Mesangial cell (primary cell): ENCODE measurements around the gene MIS12. TPM values are rescaled to one million over a fixed set of nuclear protein-coding genes. Genes with fewer than 3 reads are reported as not detected.

Experiments used
- total RNA-seq: library from RNA; depleted of rRNA; stranded (reverse); fragments of >200 nt; gene quantifications from 2 replicates; pipeline ENCODE4 v1.2.3, GENCODE V29; 2015

The MIS12 gene, protein sequence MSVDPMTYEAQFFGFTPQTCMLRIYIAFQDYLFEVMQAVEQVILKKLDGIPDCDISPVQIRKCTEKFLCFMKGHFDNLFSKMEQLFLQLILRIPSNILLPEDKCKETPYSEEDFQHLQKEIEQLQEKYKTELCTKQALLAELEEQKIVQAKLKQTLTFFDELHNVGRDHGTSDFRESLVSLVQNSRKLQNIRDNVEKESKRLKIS
- total RNA-seq: 11.0 and 15.6 TPM in 2 replicates

DNA sequence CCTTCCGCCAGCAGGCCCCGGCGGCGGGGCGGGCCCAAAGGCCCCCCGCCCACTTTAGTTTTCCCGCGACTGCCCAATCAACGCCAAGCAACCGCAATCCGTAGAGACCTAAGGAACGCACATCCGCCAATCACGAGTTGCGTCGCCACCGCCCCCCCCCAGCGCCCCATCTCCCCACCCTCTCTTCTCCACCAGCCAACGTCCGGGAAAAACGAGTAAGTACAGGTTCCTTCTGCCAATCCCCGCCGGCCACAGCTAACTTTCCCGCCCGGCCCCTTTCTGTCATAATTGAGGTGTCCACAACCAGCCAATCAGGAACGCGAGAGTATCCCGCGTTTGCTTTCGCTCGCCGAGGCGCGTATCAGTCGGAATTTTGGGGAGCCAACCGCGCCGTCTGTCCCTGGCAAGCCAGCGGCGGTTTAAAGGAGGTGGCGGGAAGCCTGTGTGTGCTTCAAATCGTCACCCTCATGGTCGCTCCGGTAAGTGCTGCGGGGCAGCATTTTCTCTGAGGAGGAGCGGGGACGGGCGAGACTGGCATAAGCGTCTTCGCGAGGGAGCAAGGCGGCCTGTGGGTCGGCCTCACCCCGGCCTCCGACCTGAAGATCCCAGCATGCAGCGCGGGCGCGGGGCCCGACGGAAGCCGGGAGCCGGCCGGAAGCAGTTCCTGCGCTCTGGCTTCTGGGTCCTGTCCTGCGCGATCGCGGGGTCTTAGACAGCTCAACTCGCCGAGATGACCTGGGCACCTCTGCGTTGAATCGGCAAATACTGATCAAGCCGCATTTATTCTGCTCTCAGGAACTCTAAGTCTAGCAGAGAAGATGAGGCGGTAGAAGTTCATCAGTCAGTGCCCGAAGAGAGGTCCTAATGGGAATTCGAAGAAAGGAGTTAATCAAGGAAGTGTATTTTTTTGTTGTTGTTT, at the start of gene MIS12:
MIS12 (plus strand) TSS at position 361 of the 919 bp plus-strand sequence. CDS start 2,297 bp downstream, outside the sequence.

DNA sequence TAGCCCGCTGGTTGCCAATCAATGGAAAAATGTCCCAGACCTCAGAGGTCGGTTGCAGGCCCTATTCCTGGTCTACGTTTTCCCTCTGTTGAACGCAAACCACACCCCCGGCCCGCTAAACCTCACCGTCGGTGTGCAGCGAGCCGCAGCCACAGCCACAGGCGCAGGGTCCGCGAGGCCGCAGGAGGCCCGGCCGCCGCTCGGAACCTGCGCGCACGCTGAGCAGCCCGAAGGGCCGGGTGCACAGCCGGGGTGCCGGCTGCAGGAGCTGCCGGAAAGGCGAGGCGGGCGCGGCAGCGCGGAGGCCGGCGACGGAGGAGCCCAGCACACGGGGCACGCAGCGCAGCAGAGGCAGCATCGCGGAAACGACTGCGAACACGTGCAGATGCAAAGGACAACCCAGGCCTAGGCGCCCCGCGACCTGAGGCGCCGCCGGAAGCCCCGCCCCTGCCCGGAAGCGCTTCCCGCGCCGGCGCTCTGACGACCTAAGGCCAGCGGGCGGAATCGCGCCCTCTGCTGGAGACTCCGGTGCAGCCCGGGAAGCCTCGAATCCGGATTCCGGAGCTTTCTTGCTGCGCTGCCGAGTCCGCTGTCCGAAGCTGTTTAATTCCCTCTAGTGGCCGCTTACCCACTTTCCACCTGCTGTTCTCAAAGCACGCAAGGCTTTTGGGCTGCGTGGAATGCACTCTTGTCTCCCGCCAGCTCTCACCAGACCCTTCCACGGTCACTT, 47.5 kb upstream of the MIS12 start, which contains the start of gene C1QBP:
C1QBP (minus strand) TSS at position 440 of the 730 bp plus-strand sequence; CDS start at position 358, 82 bp downstream.

DNA sequence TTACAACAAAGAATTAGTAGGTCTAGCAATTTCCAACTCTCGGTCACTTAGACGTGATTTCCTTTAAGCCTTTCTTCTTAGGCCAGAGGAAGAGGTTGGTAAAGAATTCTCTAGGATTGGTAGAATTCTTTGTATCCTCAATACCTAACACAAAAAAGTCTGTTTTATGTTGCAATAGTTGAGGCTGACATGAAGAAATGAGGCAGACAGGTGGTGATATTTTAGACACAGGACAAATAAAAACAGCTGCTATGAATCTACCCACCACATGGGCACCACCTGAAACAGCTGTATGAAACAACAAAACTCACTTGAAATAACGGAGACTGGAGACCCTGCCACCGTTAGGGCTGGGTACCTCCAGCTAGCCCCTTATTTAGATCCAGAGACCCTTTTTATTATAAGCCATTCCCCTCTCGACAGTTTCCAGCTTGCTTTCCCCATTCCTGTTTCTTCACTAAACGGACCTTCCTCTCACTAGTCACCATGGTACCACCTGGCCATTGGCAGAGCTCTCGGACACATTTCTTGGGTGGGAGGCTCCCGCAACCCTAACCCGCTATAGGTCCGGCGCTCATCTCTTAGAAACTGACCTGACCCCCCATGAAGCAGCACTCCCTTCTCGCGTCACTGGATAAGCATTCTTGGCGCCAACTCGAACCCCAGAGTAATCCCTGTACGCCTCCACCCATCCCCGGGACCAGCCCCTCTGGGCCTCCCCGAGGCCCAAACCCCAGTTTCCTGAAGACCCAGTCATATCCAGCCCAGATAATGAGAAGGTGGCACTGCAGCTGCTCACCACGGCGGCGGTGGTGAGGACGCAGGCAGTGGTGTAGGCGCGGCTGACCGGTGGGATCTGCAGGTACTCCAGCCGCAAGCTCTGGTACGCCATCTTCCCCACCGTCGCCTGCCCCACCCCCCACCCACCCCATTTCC, 828 bp upstream of the MIS12 start, which contains the start of gene DERL2:
DERL2 (minus strand) TSS at position 909 of the 936 bp plus-strand sequence; CDS start at position 892, 17 bp downstream.

Other genes starting within 250 kb of the MIS12 start
- gene RABEP1, start 204.3 kb upstream of the MIS12 start, total RNA-seq: 20.2 and 23.8 TPM in 2 replicates
- 52.9 and 90.3 TPM in 2 replicates for gene NUP88, start 66.9 kb upstream of the MIS12 start, total RNA-seq
- 19.6 and 24.3 TPM in 2 replicates for gene RPAIN, start 66.4 kb upstream of the MIS12 start, total RNA-seq
- 113 and 271 TPM in 2 replicates for gene C1QBP, start 47.4 kb upstream of the MIS12 start, total RNA-seq
- gene DHX33, start 17.6 kb upstream of the MIS12 start, total RNA-seq: 12.7 and 13.2 TPM in 2 replicates
- 16.6 and 34.4 TPM in 2 replicates for gene DERL2, start 388 bp upstream of the MIS12 start, total RNA-seq
- 11.9 and 47.3 TPM in 2 replicates for gene NLRP1, start 97.9 kb downstream of the MIS12 start, total RNA-seq